D721Med (cell line): ENCODE data around the gene DSCAM.
A peak's percentile ranks its signal among the peaks of the same experiment; 100 is the strongest.

Experiments
- DNase-seq: peaks from one replicate; pipeline ENCODE4 v3.0.0; 2011; ENCODE audit warnings: low spot score; ENCODE audit not compliant: insufficient read length
- FAIRE-seq: peaks from 2 replicates; lab custom pipeline; 2011; peaks lifted over from hg19 to GRCh38; lab: Jason Lieb, UNC
- TF ChIP-seq, protein P1 (sequence below): IDR thresholded peaks from 2 replicates; pipeline ENCODE4 v1.5.1; 2012; ENCODE audit warnings: mild to moderate bottlenecking, control low read depth; ENCODE audit not compliant: insufficient read depth; ENCODE audit errors: missing control alignments

DSCAM gene

GRCh38 chr21:40395732-40396131 is 451.2 kb downstream of the DSCAM start:
- no peak for DNase-seq
- FAIRE-seq, result no peak
- TF ChIP-seq, protein P1, sequence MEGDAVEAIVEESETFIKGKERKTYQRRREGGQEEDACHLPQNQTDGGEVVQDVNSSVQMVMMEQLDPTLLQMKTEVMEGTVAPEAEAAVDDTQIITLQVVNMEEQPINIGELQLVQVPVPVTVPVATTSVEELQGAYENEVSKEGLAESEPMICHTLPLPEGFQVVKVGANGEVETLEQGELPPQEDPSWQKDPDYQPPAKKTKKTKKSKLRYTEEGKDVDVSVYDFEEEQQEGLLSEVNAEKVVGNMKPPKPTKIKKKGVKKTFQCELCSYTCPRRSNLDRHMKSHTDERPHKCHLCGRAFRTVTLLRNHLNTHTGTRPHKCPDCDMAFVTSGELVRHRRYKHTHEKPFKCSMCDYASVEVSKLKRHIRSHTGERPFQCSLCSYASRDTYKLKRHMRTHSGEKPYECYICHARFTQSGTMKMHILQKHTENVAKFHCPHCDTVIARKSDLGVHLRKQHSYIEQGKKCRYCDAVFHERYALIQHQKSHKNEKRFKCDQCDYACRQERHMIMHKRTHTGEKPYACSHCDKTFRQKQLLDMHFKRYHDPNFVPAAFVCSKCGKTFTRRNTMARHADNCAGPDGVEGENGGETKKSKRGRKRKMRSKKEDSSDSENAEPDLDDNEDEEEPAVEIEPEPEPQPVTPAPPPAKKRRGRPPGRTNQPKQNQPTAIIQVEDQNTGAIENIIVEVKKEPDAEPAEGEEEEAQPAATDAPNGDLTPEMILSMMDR, result no peak

DNA sequence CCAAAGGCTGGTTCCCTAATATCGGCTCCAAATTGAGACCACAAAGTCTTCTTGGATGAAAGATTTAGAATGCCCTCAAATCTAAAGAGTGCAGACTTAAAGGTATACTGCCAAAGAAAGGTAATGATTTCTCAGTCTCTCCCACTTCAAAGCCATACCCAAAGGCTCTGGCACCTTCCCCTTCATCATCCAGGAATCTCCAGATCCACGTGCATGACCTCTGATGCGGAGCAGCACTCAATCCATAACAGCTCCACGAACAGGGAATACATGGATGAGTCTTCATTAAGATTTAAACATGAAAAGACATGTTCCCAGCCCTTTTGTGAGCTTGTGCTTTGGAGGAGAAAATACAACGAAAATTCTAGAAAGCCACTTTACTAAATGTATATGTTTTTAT is 453.9 kb downstream of the DSCAM start:
- TF ChIP-seq, protein P1, result no peak
- DNase-seq (no peak), FAIRE-seq (no peak)

GRCh38 chr21:40388046-40388445 is 458.9 kb downstream of the DSCAM start:
- DNase-seq, result no peak

DNA sequence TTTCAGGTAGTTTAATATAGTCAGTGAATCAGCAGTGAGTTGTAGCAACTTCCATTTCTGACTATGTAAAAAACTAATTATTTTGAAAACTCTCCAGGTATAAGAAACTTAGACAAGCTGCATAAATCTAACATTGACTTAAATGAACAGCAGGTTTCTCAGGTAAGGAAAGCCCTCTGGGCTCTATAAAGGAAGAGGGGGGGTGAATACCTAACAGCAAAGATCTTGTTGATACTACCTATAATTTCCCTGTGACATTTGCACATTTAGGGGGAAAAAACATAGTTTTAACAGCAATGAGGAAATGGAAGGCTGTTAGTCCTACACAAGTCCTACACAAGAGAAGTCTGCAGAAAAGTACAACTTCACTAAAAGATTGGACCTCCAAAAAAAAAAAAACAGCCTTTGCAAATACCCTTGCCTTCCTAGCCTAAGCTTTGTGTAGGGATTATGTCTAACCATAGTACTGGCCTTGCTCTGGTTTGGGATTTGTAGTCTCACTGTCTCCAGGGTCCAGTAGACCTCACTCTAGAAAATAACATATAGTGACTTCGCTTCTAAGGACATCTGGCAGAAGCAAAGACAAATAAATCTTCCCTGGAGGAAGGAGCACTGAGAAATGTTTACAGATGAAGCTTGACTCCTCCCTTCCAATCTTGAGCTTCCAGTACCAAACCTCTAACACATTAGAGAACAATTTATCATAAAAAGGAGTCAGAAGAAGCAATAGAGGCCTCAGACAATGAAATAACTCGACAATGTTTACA is 459.8 kb downstream of the DSCAM start:
- DNase-seq (no peak), FAIRE-seq (no peak)
- TF ChIP-seq, protein P1, result no peak

More at GRCh38 chr21:40388046-40388445, 458.9 kb downstream of the DSCAM start:
- FAIRE-seq, result no peak
- TF ChIP-seq, protein P1, result no peak

- TF ChIP-seq, protein P1, result peak; percentile 2
- DNase-seq (peak; percentile 43), FAIRE-seq (no peak)
These were observed 460.6 kb downstream of the DSCAM start for GRCh38 chr21:40386294-40386911.

GRCh38 chr21:40385883-40386282 is 461.1 kb downstream of the DSCAM start:
- TF ChIP-seq, protein P1, result no peak
- no peak for FAIRE-seq
- DNase-seq, result no peak

DNA sequence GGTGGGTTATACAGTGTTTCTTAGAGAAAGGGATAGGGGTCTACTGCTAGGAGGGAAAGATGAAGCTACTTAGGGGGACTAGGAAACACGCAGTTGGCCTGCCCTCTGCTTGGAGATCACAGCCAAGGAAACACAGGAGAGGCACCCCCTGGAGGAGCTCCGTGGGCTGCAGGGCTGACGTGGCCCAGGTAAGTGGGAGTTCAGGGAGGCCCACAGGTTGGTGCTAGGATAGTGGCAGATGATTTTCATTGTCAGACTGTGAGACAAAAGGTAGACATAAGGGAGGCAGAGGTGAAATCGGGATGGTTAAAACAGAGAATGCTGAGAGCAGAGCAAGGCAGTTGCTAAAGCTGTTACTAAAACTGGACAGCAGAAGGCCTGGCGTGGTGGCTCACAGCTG is 463.0 kb downstream of the DSCAM start:
- no peak for FAIRE-seq

More for the DNA sequence above, 463.0 kb downstream of the DSCAM start:
- DNase-seq, result no peak
- TF ChIP-seq, protein P1, result no peak
